Astrocyte (in vitro differentiated cells and primary cell): ENCODE measurements around the gene NDOR1. TPM values are rescaled to one million over a fixed set of nuclear protein-coding genes. Genes with fewer than 3 reads are reported as not detected.

ENCODE experiments used
- DNase-seq: peaks from one replicate; pipeline ENCODE4 v3.0.0-alpha.2; 2010; ENCODE audit warnings: low read depth
- FAIRE-seq: peaks from 2 replicates; lab custom pipeline; 2011; peaks lifted over from hg19 to GRCh38; lab: Jason Lieb, UNC
- H2AFZ ChIP-seq: 2 replicates; pipeline ENCODE4 v1.6.0; 2012; ENCODE audit warnings: low read depth, low read length, inconsistent platforms
- H3K27ac ChIP-seq: 2 replicates; pipeline ENCODE4 v1.5.1; 2011; ENCODE audit warnings: low read depth, low read length, inconsistent platforms
- H3K27me3 ChIP-seq: 2 replicates; pipeline ENCODE4 v1.6.0; 2011; ENCODE audit warnings: low read length, inconsistent platforms; ENCODE audit not compliant: insufficient read depth
- H3K36me3 ChIP-seq: 2 replicates; pipeline ENCODE4 v1.5.1; 2011; ENCODE audit warnings: low read length, inconsistent platforms; ENCODE audit not compliant: insufficient read depth
- H3K4me1 ChIP-seq: 2 replicates; pipeline ENCODE4 v1.5.1; 2011; ENCODE audit warnings: low read length, inconsistent platforms; ENCODE audit not compliant: insufficient read depth
- H3K4me2 ChIP-seq: 2 replicates; pipeline ENCODE4 v1.6.0; 2012; ENCODE audit warnings: low read length, inconsistent platforms
- H3K4me3 ChIP-seq: 2 replicates; pipeline ENCODE4 v1.5.1; 2011; ENCODE audit warnings: low read depth, mild to moderate bottlenecking, low read length, inconsistent platforms; ENCODE audit not compliant: insufficient read depth
- H3K79me2 ChIP-seq: 2 replicates; pipeline ENCODE4 v1.6.0; 2012; ENCODE audit warnings: mild to moderate bottlenecking, low read length, inconsistent platforms; ENCODE audit not compliant: insufficient read depth
- H3K9ac ChIP-seq: 2 replicates; pipeline ENCODE4 v1.6.0; 2012; ENCODE audit warnings: mild to moderate bottlenecking, low read length, inconsistent platforms
- H3K9me3 ChIP-seq: 2 replicates; pipeline ENCODE4 v1.5.1; 2012; ENCODE audit warnings: low read depth, mild to moderate bottlenecking, low read length, inconsistent platforms; ENCODE audit not compliant: insufficient read depth
- H4K20me1 ChIP-seq: 2 replicates; pipeline ENCODE4 v1.6.0; 2012; ENCODE audit warnings: low read length, inconsistent platforms; ENCODE audit not compliant: insufficient read depth
- H3K27ac Mint-ChIP-seq: one replicate; pipeline ENCODE4 v1.8.0; 2021; ENCODE audit warnings: mild to moderate bottlenecking, mixed read lengths; ENCODE audit not compliant: unreplicated experiment
- H3K27me3 Mint-ChIP-seq: one replicate; pipeline ENCODE4 v1.8.0; 2021; ENCODE audit warnings: low read depth, mixed read lengths; ENCODE audit not compliant: unreplicated experiment
- H3K36me3 Mint-ChIP-seq: one replicate; pipeline ENCODE4 v1.8.0; 2021; ENCODE audit warnings: low read depth, mixed read lengths; ENCODE audit not compliant: unreplicated experiment
- H3K4me1 Mint-ChIP-seq: one replicate; pipeline ENCODE4 v1.8.0; 2021; ENCODE audit warnings: low read depth, mixed read lengths; ENCODE audit not compliant: unreplicated experiment
- H3K4me3 Mint-ChIP-seq: one replicate; pipeline ENCODE4 v1.8.0; 2021; ENCODE audit warnings: mild to moderate bottlenecking, moderate library complexity, mixed read lengths; ENCODE audit not compliant: unreplicated experiment
- H3K9me3 Mint-ChIP-seq: one replicate; pipeline ENCODE4 v1.8.0; 2021; ENCODE audit warnings: mild to moderate bottlenecking, mixed read lengths; ENCODE audit not compliant: unreplicated experiment
- CTCF ChIP-seq: IDR thresholded peaks from 2 replicates; pipeline ENCODE4 v1.5.1; 2011; ENCODE audit warnings: low read depth, mild to moderate bottlenecking, inconsistent platforms, low read length, moderate library complexity; ENCODE audit not compliant: insufficient read depth
- EZH2 ChIP-seq: IDR thresholded peaks from 2 replicates; pipeline ENCODE4 v1.6.1; 2012; ENCODE audit warnings: mild to moderate bottlenecking, low read length, inconsistent platforms; ENCODE audit not compliant: insufficient read depth
- total RNA-seq: library from RNA; stranded (reverse); gene quantifications from 2 replicates; pipeline ENCODE4 v1.2.1, GENCODE V29; 2021

NDOR1 gene
- total RNA-seq, 1 donor from 2014 or later: 14.5 TPM

- H3K4me3 ChIP-seq: peak overlapping the region; percentile 97
- H3K27me3 Mint-ChIP-seq: peaks cover 2% of the 10 kb centered on the region
- H3K36me3 Mint-ChIP-seq: no peaks in the 10 kb centered on the region
- no peaks in the 10 kb centered on the region for H3K9me3 Mint-ChIP-seq
- H3K4me1 ChIP-seq: peaks cover 22% of the 10 kb centered on the region
- H3K27me3 ChIP-seq: no peaks in the 10 kb centered on the region
- no peaks in the 10 kb centered on the region for H3K9me3 ChIP-seq
- no peak for FAIRE-seq
- H3K4me1 Mint-ChIP-seq: peaks cover 4% of the 10 kb centered on the region
- TF ChIP-seq CTCF (no peak), EZH2 (no peak)
- H4K20me1 ChIP-seq: peaks cover 23% of the 10 kb centered on the region
- H3K4me3 Mint-ChIP-seq: peak overlapping the region; percentile 90
- peak overlapping the region; percentile 56 for H2AFZ ChIP-seq
- peaks cover 4% of the 10 kb centered on the region for H3K36me3 ChIP-seq
- H3K27ac Mint-ChIP-seq: no peak overlapping the region
- DNase-seq: no peak
- peak overlapping the region; percentile 99 for H3K4me2 ChIP-seq
- peak overlapping the region; percentile 50 for H3K27ac ChIP-seq
- H3K9ac ChIP-seq: peak overlapping the region; percentile 88
- peaks cover 37% of the 10 kb centered on the region for H3K79me2 ChIP-seq
Measured at GRCh38 chr9:137255448-137256114, 50.1 kb downstream of the NDOR1 start.

GRCh38 chr9:137256362-137256761, 50.9 kb downstream of the NDOR1 start:
- Histone ChIP-seq H4K20me1 (peaks cover 23% of the 10 kb centered on the region), H3K79me2 (peaks cover 37% of the 10 kb centered on the region), H3K4me1 (peaks cover 22% of the 10 kb centered on the region), H3K9ac (peak overlapping the region; percentile 88), H3K4me3 (peak overlapping the region; percentile 97), H3K27ac (no peak overlapping the region), H3K36me3 (peaks cover 4% of the 10 kb centered on the region), H3K4me2 (peak overlapping the region; percentile 99), H3K27me3 (no peaks in the 10 kb centered on the region), H2AFZ (no peak overlapping the region), H3K9me3 (no peaks in the 10 kb centered on the region)
- Mint-ChIP-seq H3K27me3 (peaks cover 2% of the 10 kb centered on the region), H3K27ac (peak overlapping the region; percentile 53), H3K36me3 (no peaks in the 10 kb centered on the region), H3K4me3 (peak overlapping the region; percentile 90), H3K4me1 (peaks cover 4% of the 10 kb centered on the region), H3K9me3 (no peaks in the 10 kb centered on the region)
- FAIRE-seq (no peak), DNase-seq (no peak)
- TF ChIP-seq CTCF (no peak), EZH2 (no peak)

DNA sequence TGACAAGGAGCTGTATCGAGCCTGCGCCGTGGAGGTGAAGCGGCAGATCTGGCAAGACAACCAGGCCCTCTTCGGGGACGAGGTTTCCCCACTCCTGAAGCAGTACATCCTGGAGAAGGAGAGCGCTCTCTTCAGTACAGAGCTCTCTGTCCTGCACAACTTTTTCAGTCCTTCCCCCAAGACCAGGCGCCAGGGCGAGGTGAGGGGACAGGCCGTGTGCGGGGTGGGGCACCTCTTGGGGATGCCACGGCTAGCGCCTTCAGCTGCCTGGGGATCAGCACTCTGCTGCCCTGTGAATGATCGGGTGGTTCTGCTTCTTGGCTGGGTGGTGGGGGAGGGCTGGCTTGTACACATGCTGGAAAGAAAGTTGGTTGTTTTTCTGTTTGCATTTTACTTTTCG, 51.4 kb downstream of the NDOR1 start:
- DNase-seq (no peak), FAIRE-seq (no peak)
- Histone ChIP-seq H2AFZ (no peak overlapping the region), H3K79me2 (peaks cover 37% of the 10 kb centered on the region), H3K4me1 (peaks cover 22% of the 10 kb centered on the region), H3K9me3 (no peaks in the 10 kb centered on the region), H3K27ac (no peak overlapping the region), H3K4me3 (no peak overlapping the region), H3K9ac (peak overlapping the region; percentile 88), H3K36me3 (peaks cover 4% of the 10 kb centered on the region), H4K20me1 (peaks cover 23% of the 10 kb centered on the region), H3K4me2 (peak overlapping the region; percentile 99), H3K27me3 (no peaks in the 10 kb centered on the region)
- TF ChIP-seq EZH2: no peak
- no peak for TF ChIP-seq CTCF
- peak overlapping the region; percentile 90 for H3K4me3 Mint-ChIP-seq
- H3K27me3 Mint-ChIP-seq: peaks cover 2% of the 10 kb centered on the region
- H3K27ac Mint-ChIP-seq: no peak overlapping the region
- H3K9me3 Mint-ChIP-seq: no peaks in the 10 kb centered on the region
- peaks cover 7% of the 10 kb centered on the region for H3K4me1 Mint-ChIP-seq
- H3K36me3 Mint-ChIP-seq: peaks cover 3% of the 10 kb centered on the region
